HL-60 (cell line): ENCODE measurements around the gene SLC38A1.

Source experiments
- CTCF ChIP-seq: IDR thresholded peaks from one replicate; pipeline ENCODE4 v1.5.1; 2011; ENCODE audit warnings: low read length, control low read depth, inconsistent platforms; ENCODE audit not compliant: insufficient read depth
- POLR2AphosphoS5 ChIP-seq: IDR thresholded peaks from 2 replicates; pipeline ENCODE4 v1.6.1; 2012; ENCODE audit warnings: low read depth
- TF ChIP-seq, protein P1 (sequence below): IDR thresholded peaks from 2 replicates; pipeline ENCODE4 v1.6.1; 2012; ENCODE audit warnings: low read depth; ENCODE audit not compliant: insufficient replicate concordance

- TF ChIP-seq CTCF = no peak
- no peak for TF ChIP-seq POLR2AphosphoS5
- TF ChIP-seq, protein P1, sequence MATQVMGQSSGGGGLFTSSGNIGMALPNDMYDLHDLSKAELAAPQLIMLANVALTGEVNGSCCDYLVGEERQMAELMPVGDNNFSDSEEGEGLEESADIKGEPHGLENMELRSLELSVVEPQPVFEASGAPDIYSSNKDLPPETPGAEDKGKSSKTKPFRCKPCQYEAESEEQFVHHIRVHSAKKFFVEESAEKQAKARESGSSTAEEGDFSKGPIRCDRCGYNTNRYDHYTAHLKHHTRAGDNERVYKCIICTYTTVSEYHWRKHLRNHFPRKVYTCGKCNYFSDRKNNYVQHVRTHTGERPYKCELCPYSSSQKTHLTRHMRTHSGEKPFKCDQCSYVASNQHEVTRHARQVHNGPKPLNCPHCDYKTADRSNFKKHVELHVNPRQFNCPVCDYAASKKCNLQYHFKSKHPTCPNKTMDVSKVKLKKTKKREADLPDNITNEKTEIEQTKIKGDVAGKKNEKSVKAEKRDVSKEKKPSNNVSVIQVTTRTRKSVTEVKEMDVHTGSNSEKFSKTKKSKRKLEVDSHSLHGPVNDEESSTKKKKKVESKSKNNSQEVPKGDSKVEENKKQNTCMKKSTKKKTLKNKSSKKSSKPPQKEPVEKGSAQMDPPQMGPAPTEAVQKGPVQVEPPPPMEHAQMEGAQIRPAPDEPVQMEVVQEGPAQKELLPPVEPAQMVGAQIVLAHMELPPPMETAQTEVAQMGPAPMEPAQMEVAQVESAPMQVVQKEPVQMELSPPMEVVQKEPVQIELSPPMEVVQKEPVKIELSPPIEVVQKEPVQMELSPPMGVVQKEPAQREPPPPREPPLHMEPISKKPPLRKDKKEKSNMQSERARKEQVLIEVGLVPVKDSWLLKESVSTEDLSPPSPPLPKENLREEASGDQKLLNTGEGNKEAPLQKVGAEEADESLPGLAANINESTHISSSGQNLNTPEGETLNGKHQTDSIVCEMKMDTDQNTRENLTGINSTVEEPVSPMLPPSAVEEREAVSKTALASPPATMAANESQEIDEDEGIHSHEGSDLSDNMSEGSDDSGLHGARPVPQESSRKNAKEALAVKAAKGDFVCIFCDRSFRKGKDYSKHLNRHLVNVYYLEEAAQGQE = no peak
These were observed 81.8 kb downstream of the SLC38A1 start for GRCh38 chr12:46187023-46187422.
